Brain microvascular endothelial cell (primary cell): ENCODE measurements around the gene ZFHX3.

Experiments used
- DNase-seq: peaks from one replicate; pipeline ENCODE4 v3.0.0-alpha.2; 2020
- H3K27ac ChIP-seq: fragments of 250-450 bp; sonication (Bioruptor Pico); 2 replicates; pipeline ENCODE4 v1.5.1; 2020; ENCODE audit warnings: mild to moderate bottlenecking, moderate library complexity
- H3K27me3 ChIP-seq: fragments of 250-450 bp; sonication (Bioruptor Pico); replicated peaks from 2 replicates; pipeline ENCODE4 v1.5.1; 2020; ENCODE audit warnings: mild to moderate bottlenecking
- H3K36me3 ChIP-seq: fragments of 250-450 bp; sonication (Bioruptor Pico); replicated peaks from 2 replicates; pipeline ENCODE4 v1.5.1; 2020; ENCODE audit warnings: mild to moderate bottlenecking
- H3K4me3 ChIP-seq: 2 replicates; pipeline ENCODE4 v1.5.1; 2011; ENCODE audit warnings: low read depth, mild to moderate bottlenecking, control low read depth, low read length, moderate library complexity
- CTCF ChIP-seq: IDR thresholded peaks from 2 replicates; pipeline ENCODE4 v1.5.1; 2011; ENCODE audit warnings: low read depth, mild to moderate bottlenecking, moderate library complexity, low read length, control low read depth, inconsistent platforms; ENCODE audit errors: missing control alignments
- in situ Hi-C: cut with HindIII; loops from 2 replicates; pipeline ENCODE4 v1.10.0; 2017; ENCODE audit warnings: low sequenced_read_pairs, low pct_ligation_motif_present

The ZFHX3 gene

GRCh38 chr16:73065632-73066330, 17.9 kb upstream of the ZFHX3 start:
- Histone ChIP-seq H3K36me3 (no peaks in the 10 kb centered on the region), H3K4me3 (peak overlapping the region; percentile 32), H3K27me3 (no peaks in the 10 kb centered on the region), H3K27ac (peak overlapping the region; percentile 100)
- peak; percentile 3 for TF ChIP-seq CTCF
- no peak for DNase-seq
- in situ Hi-C loops, result no loop called here

GRCh38 chr16:73064994-73065545, 17.1 kb upstream of the ZFHX3 start:
- Histone ChIP-seq H3K27ac (peak overlapping the region; percentile 100), H3K36me3 (no peaks in the 10 kb centered on the region), H3K27me3 (no peaks in the 10 kb centered on the region), H3K4me3 (peak overlapping the region; percentile 42)
- DNase-seq, result no peak
- in situ Hi-C loops, result no loop called here
- TF ChIP-seq CTCF, result no peak

- in situ Hi-C loops, result no loop called here
- H3K4me3 ChIP-seq, result peak overlapping the region; percentile 42
- no peak for TF ChIP-seq CTCF
- no peaks in the 10 kb centered on the region for H3K36me3 ChIP-seq
- peak; percentile 74 for DNase-seq
- peak overlapping the region; percentile 100 for H3K27ac ChIP-seq
- no peaks in the 10 kb centered on the region for H3K27me3 ChIP-seq
Measured at GRCh38 chr16:73064212-73064993, 16.5 kb upstream of the ZFHX3 start.

- in situ Hi-C loops, result no loop called here
- H3K27me3 ChIP-seq, result no peaks in the 10 kb centered on the region
- no peak for DNase-seq
- H3K27ac ChIP-seq, result peak overlapping the region; percentile 100
- peak overlapping the region; percentile 42 for H3K4me3 ChIP-seq
- no peaks in the 10 kb centered on the region for H3K36me3 ChIP-seq
- TF ChIP-seq CTCF, result no peak
Measured at GRCh38 chr16:73063854-73064211, 15.9 kb upstream of the ZFHX3 start.

GRCh38 chr16:73062743-73063733, 15.1 kb upstream of the ZFHX3 start:
- no peaks in the 10 kb centered on the region for H3K36me3 ChIP-seq
- peak overlapping the region; percentile 26 for H3K4me3 ChIP-seq
- H3K27ac ChIP-seq, result peak overlapping the region; percentile 100
- in situ Hi-C loops, result no loop called here
- no peak for DNase-seq
- no peak for TF ChIP-seq CTCF
- no peaks in the 10 kb centered on the region for H3K27me3 ChIP-seq
